Transverse colon (tissue), 4 donors: ENCODE measurements around the gene CPTP. TPM values are rescaled to one million over a fixed set of nuclear protein-coding genes. Genes with fewer than 3 reads are reported as not detected.

ENCODE experiments used
- DNase-seq: peaks from one replicate; pipeline ENCODE4 v3.0.0-alpha.2; 2019
- H3K27ac ChIP-seq, 4 donors: fragments of 200-600 bp; sonication (generic); 2 replicates each; pipeline ENCODE4 v1.5.1; 2016 to 2018; ENCODE audit warnings: inconsistent platforms in 4 of 4
- H3K27me3 ChIP-seq: fragments of 200-600 bp; sonication (generic); 2 replicates; pipeline ENCODE4 v1.5.1; 2017; ENCODE audit warnings: inconsistent platforms
- H3K36me3 ChIP-seq, 4 donors: fragments of 200-600 bp; sonication (generic); 2 replicates each; pipeline ENCODE4 v1.5.1; 2017 to 2019; ENCODE audit warnings: inconsistent platforms in 4 of 4
- H3K4me1 ChIP-seq, 4 donors: fragments of 200-600 bp; sonication (generic); 2 replicates each; pipeline ENCODE4 v1.5.1; 2017 to 2020; ENCODE audit warnings: inconsistent platforms in 4 of 4
- H3K4me3 ChIP-seq, 4 donors: fragments of 200-600 bp; sonication (generic); 1 replicate in 1 of 4; 2 replicates in 3 of 4; pipeline versions ENCODE4 v1.5.1 to v1.6.1; 2017 to 2019; ENCODE audit warnings: inconsistent platforms in 4 of 4
- H3K9me3 ChIP-seq, 2 donors: fragments of 200-600 bp; sonication (generic); 2 replicates each; pipeline ENCODE4 v1.5.1; 2017 to 2019; ENCODE audit warnings: inconsistent platforms in 2 of 2
- CTCF ChIP-seq, 5 experiments: fragments of 200-600 bp in 3 of 5; fragments of 450-650 bp in 2 of 5; sonication (generic) in 3 of 5; IDR thresholded peaks; 1 replicate in 2 of 5; 2 replicates in 3 of 5; pipeline ENCODE4 v1.5.1; 2016 to 2017; ENCODE audit warnings: antibody characterized with exemption in 5 of 5, inconsistent platforms in 3 of 5, mild to moderate bottlenecking in 2 of 5, moderate library complexity in 1 of 5
- EP300 ChIP-seq: sonication (generic); formaldehyde crosslinking; IDR thresholded peaks from one replicate; pipeline ENCODE4 v1.6.1; 2017; ENCODE audit warnings: antibody characterized with exemption, low read depth
- POLR2A ChIP-seq: fragments of 450-650 bp; IDR thresholded peaks from one replicate; pipeline ENCODE4 v1.6.1; 2016; ENCODE audit warnings: antibody characterized with exemption, mild to moderate bottlenecking, moderate library complexity
- POLR2AphosphoS5 ChIP-seq, 3 donors: sonication (generic); formaldehyde crosslinking; IDR thresholded peaks; one replicate each; pipeline ENCODE4 v1.6.1; 2016; ENCODE audit warnings: antibody characterized with exemption in 3 of 3
- WGBS, 2 donors: methylation state at CpG; one replicate each; pipeline ENCODE4 v1.1.5; 2018; ENCODE audit warnings: low coverage in 1 of 2; 5-methylcytosine and 5-hydroxymethylcytosine counted together
- in situ Hi-C, 4 donors: fragments of 200-750 bp; cut with MboI; loops; one replicate each; pipeline versions ENCODE4 v1.15.0 to v1.15.1; 2017; ENCODE audit warnings: low sequenced_read_pairs in 3 of 4, low pct_ligation_motif_present in 1 of 4, low pct_unique_long_range_greater_than_20kb in 1 of 4
- intact Hi-C: fragments of 100-400 bp; cut with DNase I; formaldehyde crosslinking; loops from one replicate; pipeline ENCODE4 v1.15.1; 2023; ENCODE audit warnings: low total_unique reads
- total RNA-seq, 4 donors: library from RNA; depleted of rRNA; stranded (reverse); fragments of >200 nt; gene quantifications; one replicate each; pipeline ENCODE4 v1.1.0, GENCODE V29; 2016

Gene CPTP
- total RNA-seq, 4 donors from 2014 or later: 48.0 to 134 (median 77.7) TPM

DNA sequence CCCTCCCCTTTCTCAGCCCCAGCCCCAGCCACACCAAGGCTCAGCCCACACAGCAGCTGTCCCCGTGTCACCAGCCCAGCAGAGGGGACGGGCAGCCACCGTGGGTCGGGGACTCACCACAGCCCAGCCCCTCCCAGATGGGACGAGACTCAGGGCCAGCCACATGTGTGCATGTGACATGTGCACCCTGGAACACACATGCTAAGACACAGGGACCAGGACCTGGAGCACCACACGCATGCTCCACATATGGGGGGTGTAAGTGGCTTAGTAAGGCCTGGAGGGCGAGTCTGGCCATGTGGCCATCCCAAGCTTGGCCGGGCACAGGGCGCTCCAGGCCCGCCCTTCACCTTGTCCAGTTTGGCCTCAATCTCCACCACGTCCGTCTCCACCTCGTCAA lies 20.9 kb upstream of the CPTP start:
- in situ Hi-C loops (no loop called here), intact Hi-C loops (no loop called here)
- Histone ChIP-seq H3K27ac (peak overlapping the region; percentile 80 to 96 (median 86)), H3K36me3 (no peaks in the 10 kb centered on the region), H3K27me3 (no peaks in the 10 kb centered on the region), H3K4me3 (peak overlapping the region in 1 of 4 donors; percentile 95), H3K9me3 (no peaks in the 10 kb centered on the region), H3K4me1 (peaks cover 26 to 44% (median 37%) of the 10 kb centered on the region in 4 donors)
- no peak for DNase-seq
- 80% methylated on average over 13 of the region's 13 CpGs; no CpG with 5 or more reads in 1 of the 2 donors for WGBS, 2 donors
- TF ChIP-seq EP300 (no peak), CTCF (IDR thresholded peaks at IDR 0.05) (no peak), POLR2A (no peak), POLR2AphosphoS5 (IDR thresholded peaks at IDR 0.05) (no peak)

DNA sequence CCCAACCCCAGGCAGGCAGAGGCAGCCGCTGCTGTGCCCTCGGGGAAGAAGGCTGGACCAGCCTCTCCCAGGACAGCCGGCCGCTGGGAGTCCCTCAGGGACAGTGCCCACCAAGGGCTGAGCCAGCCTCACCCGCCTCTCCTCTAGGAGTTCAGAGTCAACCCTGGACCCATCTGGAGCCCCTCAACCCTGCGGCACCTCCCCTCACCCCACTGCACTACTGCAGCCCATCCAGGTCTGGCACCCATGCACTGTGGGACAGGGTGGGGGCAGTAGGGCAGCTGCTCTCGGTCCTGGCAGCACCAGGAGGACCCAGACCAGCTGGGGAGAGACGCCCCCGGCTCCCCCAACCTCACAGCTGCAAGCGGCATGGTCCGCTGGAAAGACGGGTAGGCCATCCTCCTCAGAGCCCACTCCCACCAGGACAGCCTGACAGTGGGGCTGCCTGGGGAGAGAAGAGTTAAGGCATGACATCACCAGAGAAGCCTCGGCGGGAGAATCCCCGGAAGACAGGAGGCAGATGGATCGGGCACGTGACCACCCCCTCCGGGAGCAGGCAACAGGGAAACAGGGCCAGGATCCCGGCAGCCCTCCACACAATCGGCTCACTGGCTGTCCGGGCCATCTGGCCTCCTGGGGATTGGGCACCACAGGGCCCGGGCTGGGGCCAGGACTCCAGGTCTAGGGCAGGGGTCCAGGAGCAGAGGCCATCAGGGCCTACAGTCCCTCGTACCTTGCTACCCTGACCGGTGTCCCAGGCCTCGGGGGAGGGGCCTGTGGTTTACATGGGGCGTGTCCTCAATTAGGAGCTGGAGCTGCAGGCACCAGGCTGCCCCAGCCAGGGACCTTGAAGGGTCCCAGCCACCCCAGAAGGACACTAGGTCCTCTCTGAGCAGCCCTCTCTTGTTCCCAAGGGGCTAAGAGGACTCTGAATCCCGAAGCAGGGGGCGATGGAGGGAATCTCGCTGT lies 20.0 kb upstream of the CPTP start:
- peaks cover 30 to 52% (median 45%) of the 10 kb centered on the region in 4 donors for H3K4me1 ChIP-seq
- WGBS, 2 donors: 42% methylated on average over 24 of the region's 29 CpGs; no CpG with 5 or more reads in 1 of the 2 donors

DNA sequence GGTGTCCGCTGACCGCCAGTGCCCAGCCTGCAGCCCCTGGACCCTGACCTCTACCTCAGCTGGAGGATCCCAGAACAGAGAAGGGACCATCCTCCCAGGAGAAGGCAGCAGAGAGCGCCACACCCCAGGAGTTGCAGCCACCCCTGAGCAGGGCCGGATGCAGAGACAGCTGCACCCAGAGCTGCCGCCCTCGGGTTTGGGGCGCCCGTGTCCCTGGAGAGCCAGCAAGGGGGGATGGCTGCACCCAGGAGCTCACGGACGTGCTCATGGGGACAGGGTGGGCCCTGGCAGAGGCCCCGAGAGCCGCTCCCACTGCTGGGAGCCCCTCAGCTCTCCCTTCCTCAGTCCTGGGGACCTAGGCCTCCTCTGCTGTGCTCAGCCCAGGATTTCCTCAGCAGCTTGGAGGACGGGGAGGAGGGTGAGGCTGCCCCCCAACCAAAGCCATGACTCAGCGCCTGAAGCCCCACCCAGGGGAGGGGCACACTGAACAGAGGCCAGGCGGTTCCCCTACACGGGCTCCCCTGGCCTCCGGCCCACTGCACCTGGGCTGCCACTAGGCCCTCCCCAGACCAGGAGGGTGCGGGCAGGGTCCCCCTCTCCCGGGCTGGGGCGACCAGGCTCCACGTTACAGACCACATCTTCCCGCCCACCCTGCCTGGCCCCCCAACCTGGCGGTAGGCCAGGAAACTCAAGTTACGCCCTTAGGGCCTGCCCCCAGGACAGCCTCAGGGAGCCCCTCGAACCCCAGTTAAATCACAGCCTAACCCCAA lies 19.1 kb upstream of the CPTP start:
- in situ Hi-C loops: no loop called here
- Histone ChIP-seq H3K4me1 (peaks cover 32 to 57% (median 50%) of the 10 kb centered on the region in 4 donors), H3K4me3 (peak overlapping the region; percentile 11 to 95 (median 52)), H3K9me3 (no peaks in the 10 kb centered on the region), H3K27ac (peak overlapping the region; percentile 80 to 96 (median 86)), H3K27me3 (no peaks in the 10 kb centered on the region), H3K36me3 (no peaks in the 10 kb centered on the region)
- intact Hi-C loops: no loop called here
- WGBS, 2 donors: 10% methylated on average over 23 of the region's 25 CpGs; no CpG with 5 or more reads in 1 of the 2 donors
- DNase-seq: peak; percentile 89
- TF ChIP-seq POLR2A: no peak
- TF ChIP-seq CTCF (IDR thresholded peaks at IDR 0.05): no peak
- TF ChIP-seq POLR2AphosphoS5 (IDR thresholded peaks at IDR 0.05): peak in 2 of 3 donors; percentile 23 to 31
- no peak for TF ChIP-seq EP300

More for the DNA sequence above, 20.0 kb upstream of the CPTP start:
- intact Hi-C loops (no loop called here), in situ Hi-C loops (no loop called here)
- DNase-seq: peak; percentile 78
- peak overlapping the region; percentile 80 to 96 (median 86) for H3K27ac ChIP-seq
- no peaks in the 10 kb centered on the region for H3K9me3 ChIP-seq
- H3K4me3 ChIP-seq: peak overlapping the region; percentile 13 to 95 (median 52)
- TF ChIP-seq EP300 (no peak), CTCF (IDR thresholded peaks at IDR 0.05) (no peak), POLR2AphosphoS5 (IDR thresholded peaks at IDR 0.05) (peak; percentile 26 to 52 (median 33))
- no peaks in the 10 kb centered on the region for H3K27me3 ChIP-seq
- H3K36me3 ChIP-seq: no peaks in the 10 kb centered on the region
